Measurements from ENCODE around the gene DSCAML1. TPM values are rescaled to one million over a fixed set of nuclear protein-coding genes. Genes with fewer than 3 reads are reported as not detected.

The DSCAML1 gene
- total RNA-seq, 2 experiments from 2014 or later, result not detected

GRCh38 chr11:117640041-117640440 is 157.0 kb downstream of the DSCAML1 start:
- Histone ChIP-seq H3K4me3 (ENCODE audit: low read depth, low read length, poor library complexity, severe bottlenecking) (no peak overlapping the region), H3K27ac (ENCODE audit: low read depth, low read length, poor library complexity, severe bottlenecking) (no peak overlapping the region), H3K4me2 (ENCODE audit: low read length) (no peak overlapping the region), H3K36me3 (ENCODE audit: insufficient read depth, low read length) (no peaks in the 10 kb centered on the region), H3K79me2 (ENCODE audit: insufficient read depth, low read depth, low read length) (no peaks in the 10 kb centered on the region), H3K9me3 (ENCODE audit: low read length) (no peaks in the 10 kb centered on the region), H3K9me2 (ENCODE audit: insufficient read depth, low read length) (no peaks in the 10 kb centered on the region), H4K20me1 (ENCODE audit: insufficient read depth, low read length) (no peaks in the 10 kb centered on the region), H3K4me1 (ENCODE audit: insufficient read depth, low read length, poor library complexity, severe bottlenecking) (no peaks in the 10 kb centered on the region), H2AFZ (ENCODE audit: low read length) (no peak overlapping the region)
- CTCF ChIA-PET (ENCODE audit: unreplicated experiment), result no interaction called here
- no peak for DNase-seq (ENCODE audit: low spot score)
- POLR2A ChIA-PET, result no interaction called here
- intact Hi-C loops (cut with micrococcal nuclease; ENCODE audit: unreplicated experiment), result no loop called here
- BruUV-seq (replicated peaks), result no TSS peak
- TF ChIP-seq EZH2phosphoT487 (IDR thresholded peaks at IDR 0.05; ENCODE audit: borderline replicate concordance, low read depth, low read length), result no peak
- TF ChIP-seq, protein P1, sequence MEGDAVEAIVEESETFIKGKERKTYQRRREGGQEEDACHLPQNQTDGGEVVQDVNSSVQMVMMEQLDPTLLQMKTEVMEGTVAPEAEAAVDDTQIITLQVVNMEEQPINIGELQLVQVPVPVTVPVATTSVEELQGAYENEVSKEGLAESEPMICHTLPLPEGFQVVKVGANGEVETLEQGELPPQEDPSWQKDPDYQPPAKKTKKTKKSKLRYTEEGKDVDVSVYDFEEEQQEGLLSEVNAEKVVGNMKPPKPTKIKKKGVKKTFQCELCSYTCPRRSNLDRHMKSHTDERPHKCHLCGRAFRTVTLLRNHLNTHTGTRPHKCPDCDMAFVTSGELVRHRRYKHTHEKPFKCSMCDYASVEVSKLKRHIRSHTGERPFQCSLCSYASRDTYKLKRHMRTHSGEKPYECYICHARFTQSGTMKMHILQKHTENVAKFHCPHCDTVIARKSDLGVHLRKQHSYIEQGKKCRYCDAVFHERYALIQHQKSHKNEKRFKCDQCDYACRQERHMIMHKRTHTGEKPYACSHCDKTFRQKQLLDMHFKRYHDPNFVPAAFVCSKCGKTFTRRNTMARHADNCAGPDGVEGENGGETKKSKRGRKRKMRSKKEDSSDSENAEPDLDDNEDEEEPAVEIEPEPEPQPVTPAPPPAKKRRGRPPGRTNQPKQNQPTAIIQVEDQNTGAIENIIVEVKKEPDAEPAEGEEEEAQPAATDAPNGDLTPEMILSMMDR (conservative IDR thresholded peaks at IDR 0.05; ENCODE audit: low read length), result no peak

- Histone ChIP-seq H4K20me1 (ENCODE audit: insufficient read depth, low read length) (no peaks in the 10 kb centered on the region), H3K9me3 (ENCODE audit: low read length) (no peaks in the 10 kb centered on the region), H2AFZ (ENCODE audit: low read length) (no peak overlapping the region), H3K4me1 (ENCODE audit: insufficient read depth, low read length, poor library complexity, severe bottlenecking) (no peaks in the 10 kb centered on the region), H3K36me3 (ENCODE audit: insufficient read depth, low read length) (no peaks in the 10 kb centered on the region), H3K4me3 (ENCODE audit: low read depth, low read length, poor library complexity, severe bottlenecking) (no peak overlapping the region), H3K9me2 (ENCODE audit: insufficient read depth, low read length) (no peaks in the 10 kb centered on the region), H3K27ac (ENCODE audit: low read depth, low read length, poor library complexity, severe bottlenecking) (no peak overlapping the region), H3K79me2 (ENCODE audit: insufficient read depth, low read depth, low read length) (no peaks in the 10 kb centered on the region), H3K4me2 (ENCODE audit: low read length) (no peak overlapping the region)
- intact Hi-C loops (cut with micrococcal nuclease; ENCODE audit: unreplicated experiment), result no loop called here
- no TSS peak for BruUV-seq (replicated peaks)
- CTCF ChIA-PET (ENCODE audit: unreplicated experiment), result no interaction called here
- no peak for TF ChIP-seq EZH2phosphoT487 (IDR thresholded peaks at IDR 0.05; ENCODE audit: borderline replicate concordance, low read depth, low read length)
- TF ChIP-seq, protein P1 (conservative IDR thresholded peaks at IDR 0.05; ENCODE audit: low read length), result no peak
- POLR2A ChIA-PET, result no interaction called here
- no peak for DNase-seq (ENCODE audit: low spot score)
Measured at GRCh38 chr11:117639601-117640000, 157.4 kb downstream of the DSCAML1 start.

- no peaks in the 10 kb centered on the region for H3K4me1 ChIP-seq (ENCODE audit: insufficient read depth, low read length, poor library complexity, severe bottlenecking)
- intact Hi-C loops (cut with micrococcal nuclease; ENCODE audit: unreplicated experiment), result no loop called here
- no TSS peak for BruUV-seq (replicated peaks)
- H3K27ac ChIP-seq (ENCODE audit: low read depth, low read length, poor library complexity, severe bottlenecking), result no peak overlapping the region
- ChIA-PET CTCF (ENCODE audit: unreplicated experiment) (no interaction called here), POLR2A (no interaction called here)
- DNase-seq (ENCODE audit: low spot score), result no peak
- TF ChIP-seq, protein P1 (conservative IDR thresholded peaks at IDR 0.05; ENCODE audit: low read length), result no peak
- TF ChIP-seq EZH2phosphoT487 (IDR thresholded peaks at IDR 0.05; ENCODE audit: borderline replicate concordance, low read depth, low read length), result no peak
- no peaks in the 10 kb centered on the region for H3K9me3 ChIP-seq (ENCODE audit: low read length)
- H3K79me2 ChIP-seq (ENCODE audit: insufficient read depth, low read depth, low read length), result no peaks in the 10 kb centered on the region
- H2AFZ ChIP-seq (ENCODE audit: low read length), result no peak overlapping the region
- no peak overlapping the region for H3K4me2 ChIP-seq (ENCODE audit: low read length)
- no peaks in the 10 kb centered on the region for H3K9me2 ChIP-seq (ENCODE audit: insufficient read depth, low read length)
- no peaks in the 10 kb centered on the region for H3K36me3 ChIP-seq (ENCODE audit: insufficient read depth, low read length)
- no peaks in the 10 kb centered on the region for H4K20me1 ChIP-seq (ENCODE audit: insufficient read depth, low read length)
- no peak overlapping the region for H3K4me3 ChIP-seq (ENCODE audit: low read depth, low read length, poor library complexity, severe bottlenecking)
Measured at GRCh38 chr11:117638911-117639543, 158.0 kb downstream of the DSCAML1 start.

Data from OCI-LY7 (cell line).